SIG-M5 treated with dmso at 0.1 percent for 504 hours (cell line): ENCODE results near the gene DCC.
A peak's percentile ranks its signal among the peaks of the same experiment; 100 is the strongest.

ENCODE experiments used
- DNase-seq: peaks from one replicate; lab custom pipeline; 2025; ENCODE audit not compliant: unreplicated experiment; lab: John Stamatoyannopoulos, UW

The DCC gene

DNA sequence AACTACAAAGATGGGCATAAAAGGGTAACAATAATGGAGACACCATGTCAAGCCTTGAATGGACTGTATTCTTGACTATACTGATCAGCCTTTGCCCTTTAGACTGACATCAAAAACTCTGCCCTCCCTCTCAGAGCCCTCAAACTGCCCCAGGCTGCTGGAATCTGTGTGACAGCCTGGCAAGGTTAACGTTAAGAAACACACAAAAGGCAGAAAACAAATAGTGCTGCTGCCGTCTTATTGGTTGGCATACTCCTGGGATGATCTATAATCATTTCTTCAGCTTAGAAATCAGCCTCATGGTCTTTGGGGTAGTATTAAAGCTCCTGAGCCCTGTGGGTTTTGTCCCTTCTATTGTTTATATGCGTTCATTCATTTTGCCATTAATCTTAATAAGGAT lies 338.0 kb downstream of the DCC start:
- no peak for DNase-seq

DNA sequence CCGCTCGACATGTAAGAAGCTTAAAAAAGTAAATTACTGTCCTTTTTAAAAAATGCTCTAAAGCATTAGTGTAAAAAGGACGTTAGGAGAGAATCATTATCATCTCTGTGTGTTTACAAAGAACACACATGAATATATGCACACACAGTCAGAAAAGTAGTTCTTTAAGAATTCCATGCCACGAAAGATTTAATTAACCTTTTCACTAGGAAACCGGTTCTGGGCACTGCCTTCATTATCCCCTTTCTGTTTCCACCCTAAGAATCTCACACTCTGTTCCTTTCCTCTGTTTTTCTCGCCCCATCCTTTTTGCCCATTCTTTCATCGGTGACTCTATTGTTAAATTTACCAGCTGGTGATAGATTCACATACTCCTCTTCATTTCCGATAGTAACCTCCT lies 338.6 kb downstream of the DCC start:
- no peak for DNase-seq

DNA sequence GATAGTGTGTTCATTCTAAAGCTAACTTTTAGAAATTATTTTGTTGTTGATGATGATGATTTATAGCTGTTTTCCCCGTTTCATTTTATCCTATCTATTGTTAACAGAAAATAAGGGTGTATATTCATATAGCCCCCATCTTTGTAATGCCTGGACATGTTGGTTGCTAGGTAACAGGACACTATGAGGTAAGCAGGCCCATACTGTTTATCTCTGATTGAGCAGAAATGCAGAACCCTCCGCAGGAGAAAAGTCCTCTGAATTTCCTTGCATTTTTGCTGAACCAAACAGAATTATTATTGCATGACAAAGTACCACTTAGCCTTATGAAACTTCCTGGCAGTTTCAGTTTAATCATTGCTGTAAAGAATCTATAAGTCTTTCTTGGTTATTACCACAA lies 339.4 kb downstream of the DCC start:
- DNase-seq = no peak

DNA sequence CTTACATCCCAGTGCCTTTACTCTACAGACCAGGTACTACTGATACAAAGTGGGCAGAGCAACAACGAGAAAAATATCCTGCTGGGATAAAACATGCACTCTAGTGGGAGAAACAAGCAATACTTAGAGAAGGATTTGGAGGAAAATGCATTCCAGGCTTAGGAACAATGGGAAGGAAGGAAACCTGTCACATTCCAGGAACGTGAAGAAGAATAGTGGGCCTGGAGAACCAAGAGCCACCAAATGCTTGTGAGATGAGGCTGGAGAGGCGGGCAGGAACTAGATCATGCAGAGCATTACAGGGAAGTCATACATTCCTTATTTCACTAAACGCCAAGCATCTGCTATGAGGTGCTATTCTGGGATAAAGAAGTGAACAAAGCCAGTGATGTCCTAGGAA lies 342.3 kb downstream of the DCC start:
- no peak for DNase-seq

DNA sequence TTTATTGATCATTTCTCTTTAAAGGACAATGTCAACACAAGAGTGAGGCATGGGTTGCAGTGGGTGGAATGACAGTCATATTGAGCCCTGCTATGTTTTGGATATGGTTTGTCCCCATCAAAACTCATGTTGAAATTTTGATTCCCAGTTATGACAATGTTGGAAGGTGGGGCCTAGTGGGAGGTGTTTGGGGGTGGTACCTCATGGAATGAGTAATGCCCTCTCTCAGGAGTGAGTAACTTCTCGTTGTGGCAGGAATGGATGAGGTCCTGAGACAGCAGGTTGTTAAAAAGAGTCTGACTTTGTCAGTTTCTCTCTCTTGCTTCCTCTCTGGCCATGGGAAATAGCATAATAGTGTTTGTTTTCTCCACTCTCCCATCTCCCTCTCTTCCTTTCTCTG lies 345.3 kb downstream of the DCC start:
- DNase-seq = no peak

DNA sequence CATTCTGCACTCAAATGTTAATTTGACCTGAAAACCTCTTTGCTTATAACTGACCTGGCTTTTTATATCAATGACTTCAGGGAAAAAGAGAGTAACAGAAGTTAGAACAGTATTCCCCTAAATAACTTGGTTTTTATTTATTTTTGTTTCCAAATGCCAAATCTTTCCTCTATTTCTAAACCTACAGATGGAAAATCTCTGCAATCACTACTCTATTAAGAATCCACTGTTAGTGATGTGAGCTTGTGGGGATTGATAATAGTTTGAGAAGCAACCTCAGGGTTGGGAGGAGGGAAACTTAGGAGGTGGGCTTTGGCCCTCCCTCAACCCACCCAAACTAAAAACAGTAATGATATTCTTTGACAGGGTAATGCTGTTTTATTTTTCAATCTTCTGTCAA lies 351.8 kb downstream of the DCC start:
- no peak for DNase-seq

DNA sequence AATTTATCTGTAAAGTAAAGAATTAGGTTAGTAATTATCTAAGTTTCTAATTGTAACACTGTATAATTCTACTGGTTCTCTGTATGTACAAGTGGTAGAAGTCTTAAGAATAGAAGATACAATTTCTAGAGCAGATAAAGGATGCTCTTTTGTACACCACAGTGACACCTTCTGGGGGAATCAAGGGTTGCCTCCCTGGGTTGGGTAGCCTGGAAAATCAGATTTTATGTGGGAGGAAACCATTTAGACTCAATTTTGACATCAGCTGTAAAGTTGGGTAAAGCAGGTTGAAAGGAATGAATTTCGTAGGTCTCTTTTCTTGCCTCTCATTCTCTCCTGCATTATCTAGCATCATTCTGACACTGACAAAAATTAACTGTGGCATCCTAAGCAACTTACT lies 354.8 kb downstream of the DCC start:
- DNase-seq = no peak

DNA sequence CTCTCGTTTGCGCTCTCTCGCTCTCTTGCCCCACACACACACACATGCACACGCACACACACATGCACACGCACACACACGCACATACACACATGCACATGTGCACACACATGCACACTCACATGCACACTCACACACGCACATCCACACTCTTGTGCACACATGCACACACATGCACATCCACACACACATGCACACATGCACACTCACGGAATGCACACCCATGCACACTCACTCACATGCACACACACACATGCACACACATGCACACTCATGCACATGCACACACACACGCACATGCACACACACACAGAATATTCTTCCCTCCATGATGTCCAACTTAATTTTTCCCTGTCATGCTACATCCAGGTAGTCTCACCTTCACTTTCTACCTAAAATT lies 360.1 kb downstream of the DCC start:
- no peak for DNase-seq

DNA sequence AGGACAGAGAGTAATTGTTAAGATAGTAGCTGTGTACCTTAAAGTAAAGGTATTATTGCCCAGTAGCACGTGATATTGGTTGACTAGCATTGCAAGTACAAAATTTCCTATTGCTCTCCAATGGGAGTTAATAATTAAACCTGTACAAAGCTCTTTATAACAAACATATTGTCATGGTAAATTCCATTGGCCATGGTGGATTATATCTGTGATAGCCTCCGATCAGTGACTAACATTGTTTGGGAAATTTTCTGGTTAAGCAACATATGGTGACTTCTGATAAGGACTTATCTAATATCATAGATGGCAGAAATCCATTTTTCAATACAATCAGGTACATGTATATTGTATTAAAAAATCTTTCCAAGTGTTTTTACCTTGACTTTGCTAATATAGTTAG lies 360.8 kb downstream of the DCC start:
- no peak for DNase-seq

DNA sequence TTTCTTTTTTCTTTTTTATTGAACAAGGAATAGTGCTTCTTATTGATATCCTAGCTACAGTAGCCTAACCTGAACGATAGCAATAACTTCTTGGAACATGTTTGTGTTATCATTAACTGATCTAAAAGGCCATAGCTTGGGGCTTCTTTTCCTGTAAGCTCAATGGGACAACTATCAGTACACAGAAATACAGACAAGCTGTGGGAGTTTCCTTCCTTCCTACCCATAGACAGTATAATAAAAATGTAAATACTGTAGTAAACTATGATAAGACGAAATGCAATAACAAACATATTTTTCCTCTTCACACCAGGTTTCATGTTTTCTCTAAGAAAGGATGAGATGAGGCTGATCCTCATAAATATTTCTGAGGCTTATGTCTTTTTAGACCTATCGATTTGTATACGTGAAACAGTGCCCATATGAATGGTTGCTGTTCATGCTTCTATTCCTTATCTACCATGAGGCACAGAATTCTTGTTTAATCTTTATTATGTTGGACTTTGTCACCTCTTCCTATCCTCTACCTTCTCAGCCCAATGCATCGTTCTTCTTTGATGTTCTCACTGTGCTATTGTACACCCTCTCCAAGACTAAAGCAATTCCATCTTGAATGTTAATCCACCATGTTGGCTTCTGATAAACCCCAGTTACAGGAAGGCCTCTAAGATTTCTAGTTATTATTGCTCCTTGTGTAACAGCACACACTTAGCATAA lies 361.4 kb downstream of the DCC start:
- DNase-seq = no peak

DNA sequence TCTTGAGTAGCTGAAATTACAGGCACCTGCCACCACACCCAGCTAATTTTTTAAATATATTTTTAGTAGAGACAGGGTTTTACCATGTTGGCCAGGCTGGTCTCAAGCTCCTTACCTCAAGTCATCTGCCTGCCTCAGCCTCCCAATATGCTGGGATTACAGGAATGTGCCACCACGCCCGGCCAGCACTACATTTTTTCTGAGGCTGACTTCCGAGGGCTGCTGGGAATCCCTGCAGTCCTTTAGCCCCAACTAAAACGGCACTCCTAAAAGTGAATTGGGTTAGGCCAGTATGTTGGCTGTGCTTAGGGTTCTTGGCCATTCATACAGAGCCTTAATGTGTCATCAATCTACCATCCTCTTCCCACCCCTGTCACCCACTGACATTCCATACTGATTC lies 375.4 kb downstream of the DCC start:
- no peak for DNase-seq

DNA sequence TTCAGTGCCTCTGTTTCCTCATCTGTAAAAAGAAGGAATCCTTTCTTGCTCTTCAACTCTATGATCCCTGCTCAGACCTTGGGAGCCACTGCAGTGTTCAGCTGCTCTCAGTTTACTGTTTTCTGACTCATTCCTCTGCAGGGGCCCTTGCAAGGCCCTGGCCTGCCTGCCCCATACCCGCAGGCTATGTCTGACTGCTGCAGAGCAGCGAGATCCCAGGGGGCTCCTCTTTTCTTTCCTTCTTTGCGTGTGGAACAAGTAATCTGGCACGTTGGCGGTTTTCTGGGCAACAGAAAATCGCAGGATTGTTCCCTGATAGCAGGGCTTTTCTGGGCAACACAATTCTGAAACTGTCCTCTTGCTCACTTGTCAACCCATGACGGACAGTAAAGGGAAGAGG lies 376.0 kb downstream of the DCC start:
- DNase-seq = no peak

DNA sequence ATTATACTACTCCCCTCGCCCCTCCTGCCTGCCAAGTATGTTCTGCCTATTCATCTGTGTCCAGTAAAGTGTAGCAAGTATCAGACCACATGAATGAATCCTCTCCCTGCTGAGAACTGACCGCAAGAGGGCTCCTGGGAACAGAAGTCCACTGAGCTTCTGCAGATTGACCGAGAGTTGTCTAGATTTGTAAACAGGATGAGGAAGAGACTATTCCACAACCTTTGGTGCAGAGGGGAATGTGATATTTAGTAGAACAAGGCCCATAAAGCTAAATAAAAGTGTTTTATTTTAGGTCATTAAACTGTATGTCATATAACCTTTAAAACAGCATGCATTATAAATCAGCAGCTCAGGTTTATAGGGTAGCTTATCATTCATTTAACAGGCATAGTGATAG lies 377.0 kb downstream of the DCC start:
- peak; percentile 4 for DNase-seq

DNA sequence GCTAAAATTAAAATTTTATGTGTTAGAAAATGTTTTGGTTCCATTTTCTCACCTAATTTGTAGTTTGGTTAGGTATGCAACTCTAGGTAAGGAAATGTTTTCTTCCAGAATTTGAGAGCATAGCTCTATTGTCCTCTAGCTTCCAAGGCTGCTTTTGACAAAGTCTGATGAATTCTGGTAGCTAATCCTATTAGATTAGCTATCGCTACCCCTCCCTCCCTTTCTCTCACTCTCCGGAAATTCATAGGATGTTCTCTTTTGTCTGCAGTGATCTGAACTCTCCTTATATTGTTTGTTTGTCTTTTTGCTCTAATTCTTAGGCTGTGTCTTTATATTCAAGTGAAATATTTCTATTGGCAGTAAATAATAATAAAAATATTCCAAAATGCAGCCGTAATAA lies 382.9 kb downstream of the DCC start:
- DNase-seq = no peak

DNA sequence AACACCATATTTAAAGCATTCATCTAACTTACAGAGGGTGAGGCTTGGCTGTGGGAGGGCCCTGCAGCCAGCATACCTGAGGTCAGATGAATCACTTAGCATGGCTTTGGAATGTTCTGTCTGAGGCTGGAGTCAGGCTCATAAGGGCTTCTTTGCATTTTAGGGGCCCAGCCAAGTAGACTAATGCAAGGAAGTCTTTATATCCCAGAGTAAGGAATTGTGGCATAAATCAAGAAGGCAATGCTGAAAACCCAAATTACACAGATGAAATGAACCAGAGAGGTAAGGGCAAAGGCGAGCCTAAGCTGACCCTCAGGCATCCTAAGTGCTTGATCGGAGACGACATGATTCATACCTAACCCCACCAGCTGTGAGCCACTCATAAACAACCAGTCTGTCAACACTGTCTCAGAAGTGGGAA lies 383.6 kb downstream of the DCC start:
- DNase-seq = no peak

DNA sequence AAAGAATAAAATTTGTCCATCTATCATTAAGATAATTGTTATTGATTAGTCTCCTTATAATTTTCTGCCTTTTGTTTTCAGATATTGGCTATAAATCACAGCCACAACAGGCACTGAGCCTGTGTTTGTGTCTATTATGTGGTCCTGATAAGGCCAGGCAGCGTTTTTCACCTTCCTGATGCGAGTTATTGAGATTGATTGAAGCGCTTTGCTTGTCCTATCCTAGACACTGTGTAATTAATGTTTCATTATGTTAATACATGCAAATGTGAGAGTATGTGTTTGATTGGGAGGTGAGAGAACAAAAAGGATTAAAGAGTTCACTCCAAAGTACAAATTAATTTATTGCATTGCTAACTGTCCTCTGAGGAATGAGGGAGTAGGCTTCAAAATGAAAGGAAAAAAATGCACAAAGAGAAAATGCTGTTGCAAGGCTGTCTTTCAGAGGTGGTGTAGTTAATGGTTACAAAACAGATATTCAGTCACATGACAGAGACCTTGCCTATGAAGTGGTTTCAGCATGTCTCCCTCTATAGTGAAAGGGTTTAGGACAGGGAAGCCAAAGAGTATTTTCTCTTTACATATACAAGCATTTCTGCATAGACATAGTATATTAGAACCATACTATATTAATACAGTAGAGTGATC lies 391.1 kb downstream of the DCC start:
- DNase-seq = no peak

DNA sequence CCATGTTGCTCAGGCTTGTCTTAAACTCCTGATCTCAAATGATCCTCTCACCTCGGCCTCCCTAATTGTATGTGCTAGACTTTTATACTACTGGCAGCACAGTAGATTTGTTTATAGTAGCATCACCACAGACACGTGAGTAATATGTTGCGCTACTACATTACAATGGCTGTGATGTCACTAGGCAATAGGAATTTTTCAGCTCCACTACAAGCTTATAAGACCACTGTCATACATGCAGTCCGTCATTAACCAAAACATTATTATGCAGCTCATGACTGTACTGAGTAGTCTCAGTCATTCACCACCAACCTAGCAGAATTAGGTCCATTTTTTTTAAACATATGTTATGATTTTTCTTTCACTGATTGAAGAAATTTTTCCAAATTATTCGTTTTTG lies 398.9 kb downstream of the DCC start:
- no peak for DNase-seq

DNA sequence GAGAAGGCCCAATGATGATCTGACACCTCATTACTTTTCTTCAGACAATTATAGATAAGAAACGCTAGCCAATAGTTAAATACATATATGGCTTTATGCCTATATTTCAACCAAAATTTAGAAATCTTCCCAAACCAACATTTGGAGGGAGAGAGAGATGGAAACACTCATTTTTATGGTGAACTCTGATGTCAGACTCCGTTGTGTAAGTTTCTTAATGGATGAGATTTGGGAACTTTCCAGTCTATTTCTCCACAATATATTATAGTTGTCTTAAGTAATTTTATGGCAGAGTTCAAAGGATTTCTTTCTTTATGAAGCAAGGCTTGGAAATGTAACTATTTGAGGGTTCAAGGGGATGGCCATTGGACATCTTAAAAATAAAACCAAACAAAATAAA lies 407.0 kb downstream of the DCC start:
- DNase-seq = no peak

DNA sequence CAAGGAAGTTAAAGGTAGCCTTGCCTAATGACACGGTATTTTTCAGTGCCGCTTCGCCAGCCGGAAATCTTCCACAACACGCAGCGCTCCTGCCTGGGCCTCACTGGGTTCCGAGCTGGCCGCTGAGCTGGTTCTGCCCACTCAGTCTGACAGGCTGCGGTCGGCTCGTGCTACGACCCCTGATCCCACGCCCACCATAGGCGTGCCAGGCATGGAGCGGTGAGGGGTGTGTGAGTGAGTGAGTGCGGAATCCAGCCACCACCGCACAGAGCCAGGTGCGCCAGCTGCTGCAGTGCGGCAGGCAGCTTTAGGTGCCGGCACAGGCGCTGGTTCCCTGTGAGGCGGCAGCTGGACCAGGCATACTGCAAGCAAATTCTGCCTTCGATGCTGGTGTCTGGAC lies 407.9 kb downstream of the DCC start:
- no peak for DNase-seq

DNA sequence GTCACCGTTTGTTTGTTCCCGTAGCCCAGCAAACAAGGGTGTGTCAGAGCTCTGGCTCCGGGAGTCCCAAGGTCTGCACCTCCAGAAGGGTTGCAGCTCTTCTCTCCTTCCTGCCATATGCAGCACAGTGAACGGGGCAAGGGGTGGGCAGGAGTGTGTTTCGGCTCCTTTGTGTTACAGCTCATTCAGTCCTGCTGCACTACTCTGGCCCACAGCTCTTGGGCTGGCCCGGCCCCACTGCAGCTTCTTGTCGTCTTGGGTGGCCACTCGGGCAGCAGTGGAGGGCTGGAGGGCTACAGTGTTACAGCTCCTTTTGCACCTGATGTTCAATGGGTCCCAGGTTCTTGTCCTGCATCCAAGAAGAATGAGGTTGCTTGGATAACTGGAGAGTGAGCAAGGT lies 408.3 kb downstream of the DCC start:
- no peak for DNase-seq

DNA sequence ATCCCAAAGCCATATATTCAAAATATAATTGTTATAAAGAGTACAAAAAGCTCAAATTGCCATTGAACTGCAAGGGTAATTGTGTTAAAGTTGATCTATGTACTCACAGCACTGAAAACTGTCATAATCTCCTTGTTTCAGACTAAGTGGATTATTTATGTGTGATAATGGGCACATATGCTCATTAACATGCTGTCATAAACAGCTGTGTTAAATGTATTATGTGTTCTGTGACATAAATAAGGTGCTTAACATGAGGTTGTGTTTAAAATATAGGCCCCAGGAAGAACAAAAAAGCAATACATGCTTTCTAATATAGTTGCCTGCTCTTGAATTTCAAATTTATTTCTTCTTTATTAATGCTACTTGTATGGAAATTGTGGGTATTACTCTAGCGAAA lies 409.5 kb downstream of the DCC start:
- DNase-seq = no peak

DNA sequence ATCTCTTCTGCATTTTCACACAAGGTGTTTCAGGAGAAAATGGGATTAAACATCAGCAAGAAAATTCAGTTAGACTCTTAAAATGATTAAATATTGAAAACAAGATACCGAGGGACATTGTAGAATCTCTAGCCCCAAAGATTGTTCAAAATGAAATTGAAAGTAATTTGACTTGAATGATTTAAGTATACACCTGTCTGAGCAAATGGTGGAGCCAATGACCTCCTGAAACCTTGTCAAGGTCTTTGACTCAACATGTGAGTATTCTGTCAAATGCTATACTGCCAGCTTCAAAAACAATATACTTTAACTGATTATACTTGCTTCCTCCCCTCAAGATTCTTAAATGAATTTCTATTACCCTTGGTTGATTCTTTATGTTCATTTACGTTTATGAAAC lies 411.0 kb downstream of the DCC start:
- DNase-seq = no peak

DNA sequence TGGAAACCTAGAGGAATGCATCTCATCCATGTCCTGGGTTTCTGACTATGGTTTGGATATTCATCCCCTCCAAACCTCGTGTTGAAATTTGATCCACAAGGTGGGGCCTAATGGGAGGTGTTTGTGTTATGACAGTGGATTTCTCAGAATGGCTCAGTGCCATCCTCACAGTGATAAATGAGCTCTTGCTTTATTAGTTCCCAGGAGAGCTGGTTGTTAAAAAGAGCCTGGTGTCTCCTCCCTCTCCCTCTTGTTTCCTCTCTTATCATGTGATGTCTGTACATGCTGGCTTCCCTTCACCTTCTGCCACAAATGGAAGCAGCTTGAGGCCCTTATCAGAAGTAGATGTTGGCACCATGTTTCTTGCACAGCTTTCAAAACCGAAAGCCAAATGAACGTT lies 424.3 kb downstream of the DCC start:
- DNase-seq = no peak
